ENCODE measurements around the gene RELA. TPM values are rescaled to one million over a fixed set of nuclear protein-coding genes. Genes with fewer than 3 reads are reported as not detected.

RELA gene
- total RNA-seq, 1 donor from 2014 or later: 68.9 TPM

GRCh38 chr11:65650547-65651338 lies 12.0 kb downstream of the RELA start:
- no peak overlapping the region for H3K4me3 ChIP-seq (ENCODE audit: insufficient read depth, low read depth, low read length)
- H3K4me2 ChIP-seq (ENCODE audit: low read length): no peak overlapping the region
- no peak overlapping the region for H2AFZ ChIP-seq (ENCODE audit: low read depth, low read length)
- H3K4me1 ChIP-seq (ENCODE audit: insufficient read depth, low read length): peaks cover 17% of the 10 kb centered on the region
- H3K27ac ChIP-seq (ENCODE audit: low read depth, low read length): no peak overlapping the region
- H4K20me1 ChIP-seq (ENCODE audit: insufficient read depth, low read length): peaks cover 5% of the 10 kb centered on the region
- Mint-ChIP-seq H3K9me3 (ENCODE audit: unreplicated experiment) (peaks cover 2% of the 10 kb centered on the region), H3K27ac (ENCODE audit: unreplicated experiment) (no peak overlapping the region), H3K4me3 (ENCODE audit: unreplicated experiment) (no peak overlapping the region), H3K27me3 (ENCODE audit: low read depth, unreplicated experiment) (no peaks in the 10 kb centered on the region), H3K36me3 (ENCODE audit: low read depth, unreplicated experiment) (peaks cover 17% of the 10 kb centered on the region), H3K4me1 (ENCODE audit: low read depth, unreplicated experiment) (peaks cover 22% of the 10 kb centered on the region)
- H3K9ac ChIP-seq (ENCODE audit: low read length): no peak overlapping the region
- FAIRE-seq (no peak), DNase-seq (ENCODE audit: low read depth) (no peak)
- no peaks in the 10 kb centered on the region for H3K79me2 ChIP-seq (ENCODE audit: insufficient read depth, low read length)
- TF ChIP-seq EZH2 (IDR thresholded peaks at IDR 0.05; ENCODE audit: insufficient read depth, low read length) (no peak), CTCF (IDR thresholded peaks at IDR 0.05; ENCODE audit: insufficient read depth, low read depth, low read length) (no peak)
- no peaks in the 10 kb centered on the region for H3K9me3 ChIP-seq (ENCODE audit: insufficient read depth, low read depth, low read length)
- no peaks in the 10 kb centered on the region for H3K27me3 ChIP-seq (ENCODE audit: insufficient read depth, low read length)
- peaks cover 8% of the 10 kb centered on the region for H3K36me3 ChIP-seq (ENCODE audit: insufficient read depth, low read length)

- Histone ChIP-seq H3K36me3 (ENCODE audit: insufficient read depth, low read length) (no peaks in the 10 kb centered on the region), H3K4me1 (ENCODE audit: insufficient read depth, low read length) (peaks cover 17% of the 10 kb centered on the region), H2AFZ (ENCODE audit: low read depth, low read length) (no peak overlapping the region), H3K27ac (ENCODE audit: low read depth, low read length) (no peak overlapping the region), H3K79me2 (ENCODE audit: insufficient read depth, low read length) (no peaks in the 10 kb centered on the region), H3K9ac (ENCODE audit: low read length) (no peak overlapping the region), H3K9me3 (ENCODE audit: insufficient read depth, low read depth, low read length) (no peaks in the 10 kb centered on the region), H4K20me1 (ENCODE audit: insufficient read depth, low read length) (peaks cover 5% of the 10 kb centered on the region), H3K27me3 (ENCODE audit: insufficient read depth, low read length) (no peaks in the 10 kb centered on the region), H3K4me3 (ENCODE audit: insufficient read depth, low read depth, low read length) (no peak overlapping the region), H3K4me2 (ENCODE audit: low read length) (no peak overlapping the region)
- Mint-ChIP-seq H3K27me3 (ENCODE audit: low read depth, unreplicated experiment) (no peaks in the 10 kb centered on the region), H3K9me3 (ENCODE audit: unreplicated experiment) (peaks cover 5% of the 10 kb centered on the region), H3K4me3 (ENCODE audit: unreplicated experiment) (no peak overlapping the region), H3K4me1 (ENCODE audit: low read depth, unreplicated experiment) (peaks cover 25% of the 10 kb centered on the region), H3K27ac (ENCODE audit: unreplicated experiment) (no peak overlapping the region), H3K36me3 (ENCODE audit: low read depth, unreplicated experiment) (peaks cover 13% of the 10 kb centered on the region)
- no peak for TF ChIP-seq CTCF (IDR thresholded peaks at IDR 0.05; ENCODE audit: insufficient read depth, low read depth, low read length)
- no peak for TF ChIP-seq EZH2 (IDR thresholded peaks at IDR 0.05; ENCODE audit: insufficient read depth, low read length)
- DNase-seq (ENCODE audit: low read depth) (no peak), FAIRE-seq (no peak)
Measured at GRCh38 chr11:65649656-65650546, 12.8 kb downstream of the RELA start.
